ENCODE data around the gene MAMSTR. TPM values are rescaled to one million over a fixed set of nuclear protein-coding genes. Genes with fewer than 3 reads are reported as not detected.

MAMSTR gene
- total RNA-seq, 1 experiment from 2014 or later = 1.6 TPM

DNA sequence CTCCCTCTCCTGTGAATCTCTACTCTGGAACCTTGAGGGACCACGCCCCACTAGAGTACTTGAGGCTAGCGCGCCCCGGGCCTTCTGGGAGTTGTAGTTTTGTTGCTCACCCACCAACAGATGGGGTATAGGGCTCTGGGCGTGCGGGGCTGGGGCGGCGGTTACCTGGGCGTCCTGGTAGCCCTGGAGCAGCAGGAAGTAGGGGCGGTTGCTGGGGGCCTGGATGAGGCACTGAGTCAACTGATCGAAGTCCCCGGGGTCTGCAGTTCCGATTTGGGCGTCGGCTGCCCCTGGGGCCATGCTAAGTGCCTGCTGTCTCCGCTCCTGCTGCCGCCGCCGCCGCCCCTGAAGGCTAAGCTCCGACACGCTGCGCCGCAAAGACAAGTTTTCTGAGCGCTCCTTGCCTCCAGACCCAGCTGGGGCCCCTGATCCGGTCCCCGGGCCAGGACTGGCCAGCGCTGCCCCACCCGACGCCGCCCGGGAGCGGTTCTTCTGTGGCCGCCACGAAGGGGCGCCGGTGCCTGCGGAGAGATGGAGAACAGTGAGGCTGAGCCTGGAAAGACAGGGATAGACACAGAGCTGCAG is 15.6 kb upstream of the MAMSTR start:
- TF ChIP-seq, protein P1, sequence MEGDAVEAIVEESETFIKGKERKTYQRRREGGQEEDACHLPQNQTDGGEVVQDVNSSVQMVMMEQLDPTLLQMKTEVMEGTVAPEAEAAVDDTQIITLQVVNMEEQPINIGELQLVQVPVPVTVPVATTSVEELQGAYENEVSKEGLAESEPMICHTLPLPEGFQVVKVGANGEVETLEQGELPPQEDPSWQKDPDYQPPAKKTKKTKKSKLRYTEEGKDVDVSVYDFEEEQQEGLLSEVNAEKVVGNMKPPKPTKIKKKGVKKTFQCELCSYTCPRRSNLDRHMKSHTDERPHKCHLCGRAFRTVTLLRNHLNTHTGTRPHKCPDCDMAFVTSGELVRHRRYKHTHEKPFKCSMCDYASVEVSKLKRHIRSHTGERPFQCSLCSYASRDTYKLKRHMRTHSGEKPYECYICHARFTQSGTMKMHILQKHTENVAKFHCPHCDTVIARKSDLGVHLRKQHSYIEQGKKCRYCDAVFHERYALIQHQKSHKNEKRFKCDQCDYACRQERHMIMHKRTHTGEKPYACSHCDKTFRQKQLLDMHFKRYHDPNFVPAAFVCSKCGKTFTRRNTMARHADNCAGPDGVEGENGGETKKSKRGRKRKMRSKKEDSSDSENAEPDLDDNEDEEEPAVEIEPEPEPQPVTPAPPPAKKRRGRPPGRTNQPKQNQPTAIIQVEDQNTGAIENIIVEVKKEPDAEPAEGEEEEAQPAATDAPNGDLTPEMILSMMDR (conservative IDR thresholded peaks at IDR 0.05) = no peak
- Histone ChIP-seq H3K79me1 (ENCODE audit: insufficient read depth, low read depth, low read length, poor library complexity, severe bottlenecking) (no peaks in the 10 kb centered on the region), H3K9me3 (ENCODE audit: control insufficient read depth, low read depth, low read length) (no peaks in the 10 kb centered on the region), H3K18ac (ENCODE audit: insufficient read length, low read depth, low read length) (peak overlapping the region; percentile 41), H3K79me2 (ENCODE audit: insufficient read depth, low read length) (no peaks in the 10 kb centered on the region), H3K9ac (ENCODE audit: extremely low read depth, insufficient read length, low read length) (no peak overlapping the region), H2AFZ (ENCODE audit: low read length) (no peak overlapping the region), H2BK5ac (ENCODE audit: insufficient read length, low read length) (no peak overlapping the region), H2BK12ac (ENCODE audit: insufficient read length, low read depth, low read length) (no peak overlapping the region), H3K4me2 (ENCODE audit: insufficient read depth, insufficient read length, low read length) (peak overlapping the region; percentile 35), H3K56ac (ENCODE audit: insufficient read length, low read depth, low read length) (no peak overlapping the region), H3T11ph (ENCODE audit: low read length) (no peak overlapping the region), H3K27ac (ENCODE audit: insufficient read length, low read depth, low read length) (no peak overlapping the region), H4K5ac (ENCODE audit: insufficient read length, low read depth, low read length) (no peak overlapping the region), H3K4ac (ENCODE audit: low read depth, low read length) (no peak overlapping the region), H3K27me3 (ENCODE audit: insufficient read depth, low read length) (no peaks in the 10 kb centered on the region; the same call in 1 of the 2 replicates), H4K8ac (replicated peaks; ENCODE audit: insufficient read length, low read depth, low read length) (no peak overlapping the region), H4K91ac (ENCODE audit: insufficient read length, low read depth, low read length) (no peak overlapping the region), H3K23me2 (ENCODE audit: insufficient read length, low read depth, low read length, poor library complexity, severe bottlenecking) (peaks cover 9% of the 10 kb centered on the region), H3K23ac (ENCODE audit: insufficient read length, low read depth, low read length) (no peak overlapping the region), H2AK5ac (ENCODE audit: insufficient read length, low read length) (no peak overlapping the region), H4K20me1 (ENCODE audit: control insufficient read depth, insufficient read depth, insufficient read length) (no peaks in the 10 kb centered on the region), H3K4me1 (ENCODE audit: insufficient read depth, low read length) (no peaks in the 10 kb centered on the region; the same call in 1 of the 2 replicates), H2BK20ac (ENCODE audit: low read depth, low read length, poor library complexity, severe bottlenecking) (no peak overlapping the region), H3K14ac (ENCODE audit: insufficient read depth, low read length) (no peak overlapping the region), H2BK120ac (ENCODE audit: low read depth, low read length, poor library complexity, severe bottlenecking) (no peak overlapping the region), H2BK15ac (ENCODE audit: low read depth, low read length) (no peak overlapping the region; the same call in 1 of the 2 replicates)
- peak; percentile 86 for DNase-seq
- Mint-ChIP-seq H3K27ac (no peak overlapping the region; a peak in 1 of 7 replicates), H3K27me3 (ENCODE audit: low read depth) (peaks cover 11% of the 10 kb centered on the region), H3K4me1 (peaks cover 13 to 38% of the 10 kb centered on the region in 2 experiments), H3K36me3 (ENCODE audit: insufficient read depth in 1 of 3, low read depth in 3 of 3) (peaks cover 2 to 4% (median 3%) of the 10 kb centered on the region in 3 experiments; a peak in 3 of 7 replicates), H3K4me3 (peak overlapping the region; percentile 66 to 87), H3K9me3 (no peaks in the 10 kb centered on the region)
- no CpG with 5 or more reads among the region's 38 CpGs for WGBS (ENCODE audit: extremely low coverage, insufficient read length, low lambda C conversion rate)

Data from H9 (cell line).